Measurements from ENCODE around the gene ATXN1.

DNA sequence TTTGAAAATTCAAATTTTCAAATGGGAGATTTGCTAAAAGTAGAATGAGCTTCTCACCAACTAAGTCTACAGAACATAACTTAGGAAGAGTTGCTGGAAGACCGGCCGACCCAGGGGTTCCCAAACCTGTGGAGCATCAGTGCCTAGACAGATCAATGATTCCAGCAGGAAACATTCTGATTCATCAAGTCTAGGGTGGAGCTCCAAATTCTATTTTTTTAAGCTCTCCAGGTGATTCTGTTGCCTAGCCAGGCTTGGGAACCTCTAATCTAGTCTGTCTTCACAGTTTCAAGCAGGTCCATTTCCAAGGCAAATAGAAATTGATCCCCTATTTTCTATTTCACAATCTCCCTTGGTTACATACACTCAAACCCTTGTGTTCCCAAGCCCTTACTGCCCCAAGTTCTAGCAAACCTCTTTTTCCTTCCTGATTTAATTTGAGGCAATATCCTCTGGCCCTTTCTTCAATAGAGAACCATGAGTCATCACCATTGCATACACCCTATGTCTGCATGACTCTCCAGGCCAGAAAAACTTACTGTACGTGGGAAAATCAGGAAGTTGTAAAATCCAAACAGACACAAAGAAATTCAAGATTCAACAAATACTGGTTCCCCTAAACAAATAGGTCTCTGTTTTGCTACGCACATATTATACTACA is 8.9 kb downstream of the ATXN1 start:
- TF ChIP-seq, protein P1, sequence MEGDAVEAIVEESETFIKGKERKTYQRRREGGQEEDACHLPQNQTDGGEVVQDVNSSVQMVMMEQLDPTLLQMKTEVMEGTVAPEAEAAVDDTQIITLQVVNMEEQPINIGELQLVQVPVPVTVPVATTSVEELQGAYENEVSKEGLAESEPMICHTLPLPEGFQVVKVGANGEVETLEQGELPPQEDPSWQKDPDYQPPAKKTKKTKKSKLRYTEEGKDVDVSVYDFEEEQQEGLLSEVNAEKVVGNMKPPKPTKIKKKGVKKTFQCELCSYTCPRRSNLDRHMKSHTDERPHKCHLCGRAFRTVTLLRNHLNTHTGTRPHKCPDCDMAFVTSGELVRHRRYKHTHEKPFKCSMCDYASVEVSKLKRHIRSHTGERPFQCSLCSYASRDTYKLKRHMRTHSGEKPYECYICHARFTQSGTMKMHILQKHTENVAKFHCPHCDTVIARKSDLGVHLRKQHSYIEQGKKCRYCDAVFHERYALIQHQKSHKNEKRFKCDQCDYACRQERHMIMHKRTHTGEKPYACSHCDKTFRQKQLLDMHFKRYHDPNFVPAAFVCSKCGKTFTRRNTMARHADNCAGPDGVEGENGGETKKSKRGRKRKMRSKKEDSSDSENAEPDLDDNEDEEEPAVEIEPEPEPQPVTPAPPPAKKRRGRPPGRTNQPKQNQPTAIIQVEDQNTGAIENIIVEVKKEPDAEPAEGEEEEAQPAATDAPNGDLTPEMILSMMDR (optimal IDR thresholded peaks at IDR 0.05 in 1 of 3, IDR thresholded peaks at IDR 0.05 in 1 of 3, conservative IDR thresholded peaks at IDR 0.05 in 1 of 3; ENCODE audit: extremely low read depth in 1 of 3, insufficient read depth in 2 of 3, low read length in 3 of 3): no peak
- TF ChIP-seq EZH2 (IDR thresholded peaks at IDR 0.05; ENCODE audit: low read length): no peak

Measured in keratinocyte (primary cell).